ENCODE data around the gene TRMT2A. TPM values are rescaled to one million over a fixed set of nuclear protein-coding genes. Genes with fewer than 3 reads are reported as not detected.

Gene TRMT2A
- total RNA-seq, 1 donor from 2014 or later, result 62.9 TPM

DNA sequence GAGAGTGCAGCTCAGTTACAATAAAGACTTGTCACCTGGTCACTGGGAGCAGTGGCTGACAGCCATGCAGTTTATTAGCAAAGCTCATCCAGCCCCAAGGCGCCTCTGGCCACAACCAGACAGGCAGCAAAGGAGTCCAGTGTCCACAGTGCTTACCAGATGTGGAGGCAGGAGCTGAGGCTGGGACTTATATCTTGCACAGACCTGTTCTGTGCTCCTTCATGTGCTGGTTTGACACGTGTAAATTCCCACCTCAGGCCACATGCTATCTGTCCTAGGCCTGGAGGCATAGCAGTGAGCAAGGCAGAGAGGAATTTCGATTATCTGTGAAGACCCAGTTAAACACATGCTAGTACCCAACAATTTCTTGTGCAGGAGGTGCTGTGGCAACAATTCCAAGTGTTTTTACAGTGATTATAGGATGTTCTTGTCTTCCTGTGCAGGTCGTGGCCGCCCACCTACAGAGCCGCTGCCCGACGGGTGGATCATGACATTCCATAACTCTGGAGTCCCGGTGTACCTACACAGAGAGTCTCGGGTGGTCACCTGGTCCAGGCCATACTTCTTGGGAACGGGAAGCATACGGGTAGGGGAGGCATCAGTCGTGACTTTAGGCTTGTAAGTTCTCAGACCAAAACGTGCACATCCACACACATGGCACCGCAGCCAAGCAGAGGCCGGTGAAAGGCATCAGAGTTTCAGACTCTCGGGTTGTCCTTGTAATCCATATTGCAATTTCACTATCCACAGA lies 27.6 kb downstream of the TRMT2A start:
- DNase-seq (ENCODE audit: extremely low spot score, unreplicated experiment), result no peak
- Mint-ChIP-seq H3K27me3 (ENCODE audit: unreplicated experiment) (no peaks in the 10 kb centered on the region), H3K9me3 (ENCODE audit: unreplicated experiment) (no peaks in the 10 kb centered on the region), H3K36me3 (ENCODE audit: unreplicated experiment) (peaks cover 70% of the 10 kb centered on the region), H3K4me3 (ENCODE audit: unreplicated experiment) (no peak overlapping the region), H3K4me1 (ENCODE audit: unreplicated experiment) (peaks cover 8% of the 10 kb centered on the region), H3K27ac (ENCODE audit: unreplicated experiment) (no peak overlapping the region)
- TF ChIP-seq, protein P1, sequence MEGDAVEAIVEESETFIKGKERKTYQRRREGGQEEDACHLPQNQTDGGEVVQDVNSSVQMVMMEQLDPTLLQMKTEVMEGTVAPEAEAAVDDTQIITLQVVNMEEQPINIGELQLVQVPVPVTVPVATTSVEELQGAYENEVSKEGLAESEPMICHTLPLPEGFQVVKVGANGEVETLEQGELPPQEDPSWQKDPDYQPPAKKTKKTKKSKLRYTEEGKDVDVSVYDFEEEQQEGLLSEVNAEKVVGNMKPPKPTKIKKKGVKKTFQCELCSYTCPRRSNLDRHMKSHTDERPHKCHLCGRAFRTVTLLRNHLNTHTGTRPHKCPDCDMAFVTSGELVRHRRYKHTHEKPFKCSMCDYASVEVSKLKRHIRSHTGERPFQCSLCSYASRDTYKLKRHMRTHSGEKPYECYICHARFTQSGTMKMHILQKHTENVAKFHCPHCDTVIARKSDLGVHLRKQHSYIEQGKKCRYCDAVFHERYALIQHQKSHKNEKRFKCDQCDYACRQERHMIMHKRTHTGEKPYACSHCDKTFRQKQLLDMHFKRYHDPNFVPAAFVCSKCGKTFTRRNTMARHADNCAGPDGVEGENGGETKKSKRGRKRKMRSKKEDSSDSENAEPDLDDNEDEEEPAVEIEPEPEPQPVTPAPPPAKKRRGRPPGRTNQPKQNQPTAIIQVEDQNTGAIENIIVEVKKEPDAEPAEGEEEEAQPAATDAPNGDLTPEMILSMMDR (IDR thresholded peaks at IDR 0.05), result no peak

DNA sequence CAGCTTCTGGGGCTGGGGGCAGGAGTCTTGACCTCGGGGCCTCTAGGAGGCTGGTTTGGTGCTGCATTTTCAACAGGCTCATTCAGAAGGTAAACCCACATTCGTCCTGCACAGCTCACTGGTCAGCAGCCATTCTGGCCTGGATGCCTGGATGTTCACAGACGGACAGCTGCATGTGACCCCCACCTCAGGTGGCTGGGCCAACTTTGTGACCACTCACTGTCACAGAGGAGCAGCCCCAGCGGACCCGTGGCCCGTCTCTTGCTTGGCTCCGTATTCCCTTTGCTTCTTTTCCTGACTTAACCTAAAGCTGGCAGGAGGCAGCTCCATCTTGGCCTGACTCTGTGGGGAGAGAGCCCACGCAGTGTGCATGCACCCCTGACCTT lies 28.8 kb downstream of the TRMT2A start:
- Mint-ChIP-seq H3K4me3 (ENCODE audit: unreplicated experiment) (no peak overlapping the region), H3K4me1 (ENCODE audit: unreplicated experiment) (peaks cover 17% of the 10 kb centered on the region), H3K9me3 (ENCODE audit: unreplicated experiment) (no peaks in the 10 kb centered on the region), H3K36me3 (ENCODE audit: unreplicated experiment) (peaks cover 62% of the 10 kb centered on the region), H3K27ac (ENCODE audit: unreplicated experiment) (no peak overlapping the region), H3K27me3 (ENCODE audit: unreplicated experiment) (no peaks in the 10 kb centered on the region)
- TF ChIP-seq, protein P1 (IDR thresholded peaks at IDR 0.05), result no peak
- DNase-seq (ENCODE audit: extremely low spot score, unreplicated experiment), result no peak

GRCh38 chr22:20087319-20088262 lies 29.4 kb downstream of the TRMT2A start:
- Mint-ChIP-seq H3K36me3 (ENCODE audit: unreplicated experiment) (peaks cover 58% of the 10 kb centered on the region), H3K4me1 (ENCODE audit: unreplicated experiment) (peaks cover 24% of the 10 kb centered on the region), H3K27me3 (ENCODE audit: unreplicated experiment) (no peaks in the 10 kb centered on the region), H3K27ac (ENCODE audit: unreplicated experiment) (no peak overlapping the region), H3K9me3 (ENCODE audit: unreplicated experiment) (no peaks in the 10 kb centered on the region), H3K4me3 (ENCODE audit: unreplicated experiment) (no peak overlapping the region)
- DNase-seq (ENCODE audit: extremely low spot score, unreplicated experiment), result no peak
- TF ChIP-seq, protein P1 (IDR thresholded peaks at IDR 0.05), result no peak

DNA sequence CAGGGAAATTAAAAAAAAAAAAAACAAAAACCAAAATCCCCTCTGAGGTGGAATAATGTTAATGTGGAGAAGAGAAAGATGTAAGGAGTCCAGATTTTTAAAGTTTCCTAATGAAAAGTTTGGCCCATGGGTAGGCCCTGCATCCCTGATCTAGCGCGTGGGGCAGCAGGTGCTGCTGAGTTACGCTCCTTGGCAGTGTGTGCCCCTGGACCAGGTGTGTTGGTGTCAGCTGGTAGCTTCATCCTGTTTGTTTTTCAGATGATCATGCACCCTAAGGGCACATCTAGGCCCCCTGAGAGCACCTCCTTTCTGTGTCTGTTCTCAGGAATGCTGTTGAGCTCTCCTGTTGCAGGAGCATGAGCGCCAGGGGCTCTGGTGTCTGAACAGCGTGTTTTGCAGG lies 30.3 kb downstream of the TRMT2A start:
- Mint-ChIP-seq H3K4me1 (ENCODE audit: unreplicated experiment) (peaks cover 30% of the 10 kb centered on the region), H3K4me3 (ENCODE audit: unreplicated experiment) (no peak overlapping the region), H3K27ac (ENCODE audit: unreplicated experiment) (no peak overlapping the region), H3K9me3 (ENCODE audit: unreplicated experiment) (no peaks in the 10 kb centered on the region), H3K36me3 (ENCODE audit: unreplicated experiment) (peaks cover 51% of the 10 kb centered on the region), H3K27me3 (ENCODE audit: unreplicated experiment) (no peaks in the 10 kb centered on the region)
- TF ChIP-seq, protein P1 (IDR thresholded peaks at IDR 0.05), result no peak
- DNase-seq (ENCODE audit: extremely low spot score, unreplicated experiment), result no peak

GRCh38 chr22:20086101-20086599 lies 30.9 kb downstream of the TRMT2A start:
- no peak for DNase-seq (ENCODE audit: extremely low spot score, unreplicated experiment)
- H3K36me3 Mint-ChIP-seq (ENCODE audit: unreplicated experiment), result peaks cover 45% of the 10 kb centered on the region
- TF ChIP-seq, protein P1 (IDR thresholded peaks at IDR 0.05), result no peak
- H3K27me3 Mint-ChIP-seq (ENCODE audit: unreplicated experiment), result no peaks in the 10 kb centered on the region
- H3K9me3 Mint-ChIP-seq (ENCODE audit: unreplicated experiment), result no peaks in the 10 kb centered on the region
- H3K4me3 Mint-ChIP-seq (ENCODE audit: unreplicated experiment), result no peak overlapping the region
- peaks cover 36% of the 10 kb centered on the region for H3K4me1 Mint-ChIP-seq (ENCODE audit: unreplicated experiment)
- no peak overlapping the region for H3K27ac Mint-ChIP-seq (ENCODE audit: unreplicated experiment)

Data from osteocyte (in vitro differentiated cells).